GM19023 (cell line): Measurements from ENCODE around the gene PICK1.

Experiments
- ATAC-seq: cut with Tn5 transposase; IDR thresholded peaks from one replicate; pipeline ENCODE4 v1.9.1; 2021; ENCODE audit warnings: mild to moderate bottlenecking, moderate library complexity; ENCODE audit not compliant: unreplicated experiment

Gene PICK1

DNA sequence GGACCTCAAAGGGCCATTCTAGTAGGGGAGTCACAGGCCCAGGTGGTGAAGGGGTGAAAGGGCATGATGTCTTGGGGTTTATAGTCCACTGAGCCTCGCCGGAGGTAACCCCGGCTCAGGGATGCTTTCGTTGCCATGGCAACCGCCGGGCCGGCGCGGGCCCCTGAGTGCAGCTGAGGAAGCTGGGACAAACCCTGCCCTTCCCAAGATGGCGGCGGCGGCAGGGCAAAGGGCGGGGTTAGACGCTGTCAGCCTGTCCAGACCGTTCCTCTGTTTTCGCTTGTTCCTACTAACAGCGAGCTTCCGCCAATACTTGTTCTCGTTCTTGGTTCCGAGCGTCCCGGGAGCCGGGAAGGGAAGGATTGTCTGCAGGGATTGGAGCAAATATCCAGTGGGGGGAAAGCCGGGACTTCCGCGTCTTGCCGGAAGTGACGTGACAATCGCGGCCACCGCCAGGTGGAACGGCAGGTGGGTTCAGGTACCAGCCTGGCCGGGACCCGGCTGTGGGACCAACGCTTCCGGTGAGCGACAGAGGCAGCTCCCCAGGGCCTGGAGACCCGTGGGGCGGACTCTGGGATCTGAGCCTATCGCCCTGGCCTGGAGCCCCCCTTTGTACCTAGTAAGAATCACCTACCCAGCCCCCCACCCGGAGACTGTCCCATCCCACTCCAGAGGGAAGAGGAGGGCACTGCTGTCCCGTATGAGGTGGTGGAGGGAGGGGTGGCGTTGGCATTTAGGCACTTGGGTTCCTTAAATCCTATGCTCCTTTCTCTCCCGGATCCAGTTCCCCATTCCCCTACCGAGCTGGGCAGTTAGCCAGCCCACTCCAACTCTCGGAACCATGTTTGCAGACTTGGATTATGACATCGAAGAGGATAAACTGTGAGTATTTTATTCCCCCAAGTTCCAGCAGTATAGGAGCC, at the start of gene PICK1:
TSS of gene PICK1 (plus strand) at position 436 of the 923 bp plus-strand sequence. CDS start at position 842, 406 bp downstream.
- peak; percentile 59 for ATAC-seq

DNA sequence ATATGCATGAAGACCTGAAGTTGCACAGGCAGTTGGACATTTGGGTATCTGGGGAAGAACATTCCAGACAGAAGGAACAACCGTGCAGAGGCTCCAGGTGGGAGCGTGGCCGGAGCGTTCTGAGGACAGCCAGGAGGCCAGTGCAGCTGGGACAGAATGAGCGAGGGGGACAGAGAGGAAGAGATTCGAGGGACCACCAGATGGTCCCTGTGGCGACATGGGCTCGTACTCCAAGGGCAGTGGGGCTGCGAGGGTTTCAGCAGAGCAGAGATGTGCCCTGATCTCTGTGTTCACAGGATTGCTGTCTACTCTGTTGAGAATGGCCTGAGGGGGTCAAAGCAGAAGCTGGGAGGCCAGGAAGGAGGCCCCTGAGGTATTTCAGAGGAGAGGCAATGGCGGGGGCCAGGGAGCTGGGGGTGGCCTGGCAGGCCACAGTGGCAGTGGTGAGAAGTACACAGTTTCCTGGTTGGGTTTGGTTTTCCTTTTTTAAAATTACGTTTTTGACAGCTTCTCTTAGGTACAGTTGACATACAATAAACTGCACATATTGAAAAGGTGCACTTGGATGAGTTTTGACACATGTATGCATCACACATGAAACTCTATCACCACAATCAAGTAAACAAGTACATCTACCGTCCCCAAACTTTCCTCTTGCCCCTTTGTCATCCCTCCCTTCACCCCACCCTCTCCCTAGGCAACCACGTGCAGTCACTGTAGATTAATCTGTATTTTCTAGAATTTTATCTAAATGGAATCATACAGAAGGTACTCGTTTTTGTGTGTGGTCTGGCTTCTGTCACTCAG, 48.0 kb upstream of the PICK1 start:
- no peak for ATAC-seq

DNA sequence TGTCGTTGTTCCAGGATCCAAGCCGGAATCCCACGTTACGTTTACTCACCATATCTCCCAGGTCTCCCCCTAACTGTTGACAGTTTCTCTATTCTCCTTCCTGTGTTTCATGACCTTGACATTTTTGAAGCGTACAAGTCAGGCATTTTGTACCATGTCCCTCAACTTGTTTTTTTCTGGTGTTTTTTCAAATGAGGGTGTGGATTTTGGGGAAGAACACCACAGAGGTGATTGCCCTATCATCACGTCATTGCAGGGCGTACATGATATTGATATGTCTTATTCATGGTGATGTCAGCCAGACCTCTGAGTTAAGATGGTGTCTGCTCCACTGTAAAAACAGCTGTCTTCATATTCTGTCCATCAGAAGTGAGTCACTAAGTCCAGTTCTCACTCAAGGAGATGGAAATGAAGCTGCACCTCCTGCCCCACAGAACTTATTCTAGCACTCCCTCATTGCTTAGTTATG, 44.6 kb upstream of the PICK1 start:
- ATAC-seq: no peak

DNA sequence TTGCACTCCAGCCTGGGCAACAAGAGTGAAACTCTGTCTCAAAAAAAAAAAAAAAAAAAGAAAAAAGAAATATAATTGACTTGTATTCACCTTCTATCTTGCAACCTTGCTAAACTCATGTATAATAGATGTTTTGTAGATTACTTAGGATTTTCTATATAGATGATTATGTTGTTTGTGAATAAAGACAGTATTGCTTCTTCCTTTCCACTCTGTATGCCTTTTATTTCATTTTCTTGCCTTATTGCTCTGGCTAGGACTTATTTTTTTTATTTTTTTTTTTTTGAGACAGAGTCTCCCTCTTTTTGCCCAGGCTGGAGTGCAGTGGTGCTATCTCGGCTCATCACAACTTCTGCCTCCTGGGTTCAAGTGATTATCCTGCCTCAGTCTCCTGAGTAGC, 43.1 kb upstream of the PICK1 start:
- ATAC-seq: no peak

DNA sequence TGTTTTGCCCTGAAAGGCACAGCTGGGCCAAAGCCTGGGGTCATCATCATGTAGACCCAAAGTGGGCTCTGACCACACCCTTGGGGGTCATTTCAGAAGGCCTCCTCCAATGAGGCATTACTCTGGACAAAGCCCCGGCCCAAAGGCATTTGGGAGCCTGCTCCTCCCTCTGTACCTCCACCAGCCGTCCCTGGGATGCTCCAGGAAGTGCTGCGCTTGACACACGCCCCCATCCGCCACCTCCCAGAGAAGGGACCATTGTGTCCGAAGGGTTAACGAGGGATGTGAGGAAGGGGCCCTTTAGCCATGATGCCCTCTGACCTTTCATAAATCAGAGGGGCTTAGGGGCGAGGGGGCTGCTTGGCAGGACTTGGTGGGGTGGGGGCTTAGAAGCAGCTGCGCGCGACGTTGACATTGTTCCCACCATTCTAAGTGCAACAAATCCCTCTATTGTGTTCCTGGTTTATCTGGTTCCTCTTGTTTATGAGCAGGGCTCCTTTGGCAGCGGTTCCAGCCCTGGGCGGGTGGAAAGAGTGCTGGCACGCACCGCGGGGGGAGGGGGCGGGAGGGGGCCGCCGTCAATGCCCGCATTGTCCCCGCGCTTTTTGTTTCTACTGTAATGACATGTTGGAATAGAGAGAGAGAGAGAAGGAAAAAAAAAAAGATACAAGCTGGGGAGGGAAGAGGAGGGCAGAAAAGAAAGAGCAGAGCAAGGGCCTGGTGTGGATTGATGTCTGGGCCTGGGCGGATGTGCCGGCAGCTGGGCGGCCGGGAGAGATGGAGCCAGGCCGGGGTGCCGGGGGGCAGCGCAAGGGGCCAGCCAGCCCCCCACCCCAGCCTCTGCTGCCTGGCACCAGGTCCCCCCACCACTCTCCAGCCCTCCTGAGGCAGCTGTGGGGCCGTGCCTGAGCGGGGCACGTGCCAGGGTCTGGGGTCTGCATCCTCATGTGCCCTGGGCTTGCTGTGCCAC, 40.7 kb upstream of the PICK1 start:
- no peak for ATAC-seq

DNA sequence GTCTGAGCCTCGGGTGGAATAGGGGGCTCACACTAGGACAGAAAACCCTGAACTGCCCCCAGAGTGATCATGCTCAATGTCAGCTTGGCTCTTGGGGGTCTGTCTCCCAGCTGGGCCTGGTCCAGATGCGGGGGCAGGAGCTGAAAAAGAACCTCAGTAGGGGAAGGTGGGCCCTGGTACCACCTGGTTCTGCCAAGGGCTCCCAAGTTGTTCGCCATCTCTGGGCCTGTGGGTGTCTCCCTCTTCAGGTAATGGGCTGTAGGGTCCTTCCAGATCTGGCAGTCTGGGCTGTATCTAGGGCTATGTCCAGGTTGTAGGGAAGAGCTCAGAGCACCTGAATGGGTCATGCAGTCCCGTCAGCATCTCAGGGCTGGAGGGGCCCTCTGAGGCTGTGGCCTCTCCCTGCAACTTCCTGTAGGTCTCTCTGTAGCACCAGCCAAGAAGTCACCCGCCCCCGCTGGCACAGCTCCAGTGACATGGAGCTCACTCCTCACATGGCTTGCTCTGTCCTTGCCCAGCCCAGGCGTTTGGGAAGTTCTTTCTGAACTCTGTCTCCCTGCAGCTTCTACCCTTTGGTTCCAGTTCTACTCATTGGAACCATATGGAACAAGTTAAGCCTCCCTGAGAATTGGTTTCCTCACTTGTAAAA, 39.8 kb upstream of the PICK1 start:
- no peak for ATAC-seq

DNA sequence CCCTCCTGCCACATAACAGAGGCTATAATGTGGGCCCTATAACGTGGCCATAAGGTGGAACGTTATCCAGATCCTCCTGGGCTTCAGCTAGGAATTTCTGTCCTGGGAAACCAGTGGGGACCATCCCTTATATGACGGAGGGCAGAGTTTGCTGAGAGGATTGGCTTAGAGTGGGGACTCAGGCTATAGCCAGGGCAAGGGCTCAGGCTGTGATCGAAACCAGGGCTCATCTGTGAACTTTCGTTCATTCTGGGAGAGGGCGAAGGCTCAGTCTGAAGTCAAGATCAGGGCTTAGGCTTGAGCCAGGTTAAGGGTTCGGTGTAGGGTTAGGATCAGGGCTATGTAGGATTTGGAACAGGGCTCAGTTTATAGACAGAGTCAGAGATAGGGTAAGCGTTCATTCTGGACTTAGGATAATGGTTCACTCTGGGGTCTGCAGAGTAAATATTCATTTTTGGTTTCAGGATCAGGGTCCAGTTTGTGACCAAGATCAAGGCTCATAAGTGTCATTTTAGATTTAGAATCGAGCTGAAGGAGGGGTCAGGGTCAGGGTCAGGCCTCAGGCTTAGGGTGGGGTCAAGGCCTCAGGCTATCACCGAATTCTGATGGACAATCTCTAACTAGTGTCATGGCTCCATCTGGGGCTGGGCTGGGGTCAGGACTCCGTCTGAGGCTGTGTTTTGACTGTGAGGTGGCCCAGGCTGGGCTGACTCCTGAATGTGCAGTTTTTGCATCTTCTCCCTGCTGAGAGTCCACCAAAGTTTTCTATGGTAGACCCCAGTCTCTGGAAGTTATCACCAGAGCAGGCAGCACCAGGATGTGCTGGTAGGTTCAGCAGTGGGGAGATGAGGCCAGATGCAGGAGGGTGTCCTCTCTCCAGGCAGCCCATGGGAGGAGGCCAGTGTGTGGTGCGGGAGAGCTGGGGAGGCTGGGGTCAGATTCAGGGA, 39.0 kb upstream of the PICK1 start:
- ATAC-seq: no peak

DNA sequence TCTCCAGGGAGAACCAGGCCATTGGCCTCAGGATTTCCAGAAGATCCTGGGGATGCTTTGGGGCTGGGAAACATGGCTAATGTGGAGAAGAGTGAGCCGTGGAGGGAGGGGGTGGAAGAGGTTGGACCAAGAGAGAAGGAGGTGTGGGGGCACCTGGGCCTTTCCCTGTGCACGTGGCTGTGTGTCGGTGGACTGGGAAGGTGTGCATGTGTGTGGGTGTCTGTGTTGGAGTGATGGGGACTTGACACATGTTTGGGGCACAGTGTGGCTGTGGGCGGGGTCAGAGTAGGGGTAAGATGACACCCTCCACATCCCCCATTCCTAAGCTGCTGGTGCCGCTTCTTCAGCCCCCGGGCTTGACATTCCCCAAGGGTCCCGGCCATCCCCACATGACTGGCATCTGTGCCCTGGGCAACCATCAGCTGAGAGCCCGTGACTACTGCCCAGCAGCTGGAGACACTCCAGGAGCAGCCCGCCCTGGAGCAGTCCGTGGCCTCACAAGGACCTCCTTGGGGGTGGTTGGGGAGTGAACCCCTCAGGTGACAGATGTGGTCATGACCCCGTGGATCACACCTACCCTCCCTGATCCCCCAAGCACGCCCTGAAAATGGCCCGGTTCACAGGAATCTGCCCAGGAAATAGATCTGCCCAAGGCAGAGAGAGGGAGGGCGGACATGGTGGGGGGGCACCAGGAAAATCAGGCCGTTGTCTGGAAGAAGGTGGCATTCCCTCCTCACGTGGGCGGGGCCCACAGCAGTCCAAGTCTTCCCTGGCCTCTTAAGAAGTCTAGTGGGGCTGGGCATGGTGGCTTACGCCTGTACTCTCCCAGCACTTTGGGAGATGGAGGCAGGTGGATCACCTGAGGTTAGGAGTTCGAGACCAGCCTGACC, 38.0 kb upstream of the PICK1 start:
- no peak for ATAC-seq

DNA sequence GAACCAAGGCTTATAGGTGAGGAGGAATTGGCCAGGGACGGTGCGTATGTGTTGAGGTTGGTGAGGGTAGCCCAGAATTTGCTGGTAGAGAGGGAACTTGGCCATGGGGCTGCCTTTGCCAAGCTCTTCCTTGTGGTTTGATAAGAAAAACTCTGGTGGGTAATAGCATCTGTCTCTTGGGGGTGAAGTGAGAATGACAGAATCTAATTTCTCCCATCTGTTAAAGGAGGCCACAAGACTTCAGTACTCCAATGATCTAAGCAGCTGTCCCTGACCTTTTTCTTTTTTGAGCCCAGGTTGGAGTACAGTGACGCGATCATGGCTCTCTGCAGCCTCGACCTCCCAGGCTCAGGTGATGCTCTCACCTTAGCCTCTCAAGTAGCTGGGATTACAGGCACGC, 36.0 kb upstream of the PICK1 start:
- ATAC-seq: no peak

DNA sequence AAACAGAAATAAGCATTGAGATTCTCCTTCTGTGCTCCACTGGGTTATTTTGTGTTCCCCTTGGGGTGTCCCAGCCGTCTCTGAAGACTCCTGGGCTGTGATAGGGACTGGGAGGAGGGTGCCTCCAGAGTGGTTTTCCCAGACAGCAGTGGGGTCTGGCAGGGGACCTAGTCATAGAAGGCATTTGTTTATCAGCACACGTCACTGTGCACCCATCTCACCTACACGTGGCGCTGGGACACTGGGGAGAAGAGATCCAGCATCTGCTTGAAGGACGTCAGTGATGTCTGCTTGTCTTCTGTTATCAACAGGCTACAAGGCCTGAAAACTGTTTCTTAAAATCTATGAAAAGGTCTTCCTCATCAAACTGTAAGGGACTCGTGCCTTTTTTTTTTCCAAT, 34.2 kb upstream of the PICK1 start:
- ATAC-seq: no peak

DNA sequence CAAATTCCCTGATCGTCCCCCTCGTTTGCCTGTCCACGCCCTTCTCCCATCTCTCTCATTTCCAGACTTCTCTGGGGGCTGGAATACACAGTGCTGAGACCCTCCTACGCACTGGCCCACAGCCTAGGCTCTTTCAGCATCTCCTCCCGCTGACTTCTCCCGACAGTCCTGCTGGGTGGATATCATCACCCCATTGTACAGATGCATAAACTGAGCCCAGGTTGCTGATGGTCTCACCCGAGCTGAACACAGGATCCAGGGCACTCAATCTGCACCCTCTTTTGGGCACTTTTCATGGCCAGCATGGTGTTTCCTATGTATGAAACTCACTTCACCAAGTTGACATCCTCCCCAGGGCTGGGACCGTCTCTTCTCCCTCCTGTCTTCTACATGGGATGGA, 31.7 kb upstream of the PICK1 start:
- ATAC-seq: no peak

DNA sequence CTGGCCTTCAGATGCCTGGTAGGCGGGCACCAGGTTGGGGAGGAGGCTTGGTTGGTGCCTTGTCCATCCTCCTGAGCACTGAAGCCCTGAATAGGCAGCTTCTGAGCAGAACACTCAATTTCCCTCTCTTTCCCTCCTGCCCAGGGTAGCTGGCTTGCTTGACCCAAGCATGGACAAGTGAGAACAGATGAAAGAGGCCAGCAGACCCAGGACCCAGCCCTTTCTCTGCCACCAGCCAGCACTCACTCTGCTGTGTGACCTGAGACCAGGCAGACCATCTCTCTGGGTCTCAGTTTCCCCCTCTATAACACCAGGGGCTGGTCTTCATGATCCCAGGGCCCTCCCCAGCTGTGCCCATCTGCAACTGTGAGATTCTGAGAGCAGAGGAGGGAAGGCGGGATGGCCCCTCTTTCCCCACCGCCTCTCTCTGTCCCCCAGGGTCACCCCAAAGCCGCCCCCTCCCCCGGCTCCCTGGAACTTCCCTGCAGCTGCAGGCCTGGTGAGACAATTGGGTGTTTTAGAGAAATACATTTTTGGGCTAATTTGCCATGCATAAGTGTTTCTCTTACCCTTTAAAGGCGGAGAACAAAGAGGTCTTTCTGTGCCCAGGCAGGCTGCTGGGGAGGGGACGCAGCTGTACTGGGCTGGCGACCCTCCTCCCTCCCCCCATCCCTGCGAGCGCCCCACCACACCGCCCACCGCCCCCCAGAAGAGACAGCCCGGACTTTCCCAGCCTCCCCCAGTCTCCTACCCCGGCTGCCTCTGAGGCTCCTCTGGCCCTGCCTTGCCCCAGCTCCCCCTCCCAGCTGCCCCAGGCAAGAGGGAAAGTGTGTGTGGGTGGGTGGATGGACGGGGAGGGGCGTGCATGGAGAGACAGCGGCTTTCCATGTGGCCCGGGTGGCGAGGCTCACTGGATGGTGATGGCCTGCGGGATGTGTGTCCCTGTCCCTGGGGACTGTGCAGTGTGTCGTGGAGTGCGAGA, 30.8 kb upstream of the PICK1 start:
- no peak for ATAC-seq

DNA sequence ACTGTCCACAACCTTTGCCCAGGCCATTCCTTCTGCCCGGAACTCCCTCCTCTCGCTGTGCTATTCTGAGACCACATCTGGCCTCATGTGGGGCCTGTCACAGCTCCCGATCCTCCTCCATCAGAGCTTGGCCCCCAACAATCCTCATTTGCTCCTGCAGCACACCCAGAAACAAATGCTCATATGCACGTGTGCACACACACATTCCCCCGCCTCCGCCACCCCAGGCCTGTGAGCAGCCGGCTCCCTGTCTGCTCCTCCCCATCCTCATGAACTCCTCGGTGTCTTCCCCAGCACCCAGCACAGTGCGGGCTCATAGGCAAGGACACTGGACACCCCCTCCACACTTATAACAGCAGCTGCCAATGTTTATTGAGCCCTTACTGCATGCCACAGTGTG, 29.7 kb upstream of the PICK1 start:
- ATAC-seq: no peak

DNA sequence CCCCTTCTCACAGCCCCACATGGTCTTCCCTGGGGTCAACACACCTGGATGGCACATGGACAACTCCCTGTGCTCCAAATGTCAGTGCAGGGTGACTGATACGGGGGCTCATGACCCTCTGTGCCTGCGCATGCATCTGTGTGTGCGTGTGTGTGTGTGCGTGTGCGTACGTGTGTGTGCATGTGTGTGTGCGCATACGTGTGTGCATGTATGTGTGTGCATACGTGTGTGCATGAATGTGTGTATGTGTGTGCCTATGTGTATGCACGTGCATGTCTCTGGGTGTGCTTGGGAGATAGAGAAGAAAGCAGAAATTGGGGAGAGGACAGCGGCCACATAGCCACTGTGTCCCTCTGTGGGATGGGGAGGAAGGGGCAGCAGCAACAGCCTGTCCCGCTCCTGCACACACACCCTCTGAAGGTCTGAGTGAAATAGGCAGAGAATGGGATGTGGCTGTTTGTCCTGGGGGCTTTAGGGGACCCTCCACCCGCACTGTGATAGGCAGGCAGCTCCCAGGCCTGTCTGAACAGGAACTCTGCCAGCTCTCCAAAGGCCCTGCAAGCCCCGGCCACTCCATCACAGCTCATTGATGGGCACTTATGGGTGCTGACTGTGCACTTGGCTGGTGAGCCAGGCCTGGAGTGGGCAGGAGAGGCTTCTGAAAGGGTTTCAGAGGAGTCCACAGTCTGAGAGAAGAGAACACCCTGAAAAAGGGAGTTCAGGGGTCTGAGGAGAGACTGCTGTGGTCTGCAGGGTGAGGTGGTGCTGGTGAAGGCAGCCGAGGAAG, 28.7 kb upstream of the PICK1 start:
- ATAC-seq: no peak

DNA sequence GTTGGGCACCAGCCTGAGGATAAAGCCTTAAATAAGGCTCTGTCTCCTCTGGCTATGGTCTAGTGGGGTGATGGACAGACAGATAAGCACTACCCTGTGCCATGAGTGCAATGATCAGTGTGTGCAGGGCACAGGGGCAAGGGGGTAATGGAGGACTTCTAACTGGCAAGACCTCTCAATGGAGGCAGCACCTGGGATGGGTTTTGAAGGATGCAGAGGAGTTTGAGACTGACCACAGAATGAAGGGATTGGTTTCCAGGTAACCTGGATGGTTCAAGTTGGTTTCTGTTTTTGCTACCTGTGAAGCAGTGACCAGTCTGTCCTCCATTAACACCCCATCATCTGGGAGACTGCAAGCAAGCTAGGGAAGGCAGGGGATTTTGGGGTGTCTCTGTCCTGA, 27.8 kb upstream of the PICK1 start:
- ATAC-seq: no peak

DNA sequence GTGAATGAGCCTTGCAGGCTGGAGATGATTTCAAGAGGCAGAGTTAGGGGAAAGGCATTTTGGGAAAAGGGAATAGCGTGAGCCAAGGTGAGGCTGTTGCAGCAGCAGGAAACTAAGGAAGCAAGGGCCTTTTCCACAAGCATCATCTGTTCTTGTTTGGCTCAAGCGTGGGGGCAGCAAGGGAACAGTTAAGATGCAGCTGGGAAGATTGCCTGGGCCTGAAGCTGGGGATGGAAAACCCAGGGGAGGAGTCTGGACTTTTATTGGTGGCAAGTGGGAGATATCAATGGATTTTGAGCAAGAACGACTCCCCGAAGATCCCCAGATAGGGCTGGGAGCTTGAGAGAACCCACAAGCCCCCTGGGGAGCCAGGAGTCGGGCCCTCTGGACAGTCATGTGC, 27.3 kb upstream of the PICK1 start:
- no peak for ATAC-seq
